Measurements from ENCODE around the gene ADSL. TPM values are rescaled to one million over a fixed set of nuclear protein-coding genes. Genes with fewer than 3 reads are reported as not detected.

ADSL gene
- total RNA-seq, 1 donor from 2014 or later, result 153 TPM

GRCh38 chr22:40324468-40325305 lies 21.6 kb upstream of the ADSL start:
- Histone ChIP-seq H3K4me3 (ENCODE audit: low read depth, low read length) (no peak overlapping the region), H3K27me3 (ENCODE audit: control insufficient read depth, insufficient read depth, low read length) (no peaks in the 10 kb centered on the region), H3K36me3 (ENCODE audit: control insufficient read depth, insufficient read depth, low read length) (no peaks in the 10 kb centered on the region)
- DNase-seq (ENCODE audit: low read depth), result no peak
- TF ChIP-seq CTCF (IDR thresholded peaks at IDR 0.05; ENCODE audit: insufficient read depth, low read length, poor library complexity, severe bottlenecking), result no peak

DNA sequence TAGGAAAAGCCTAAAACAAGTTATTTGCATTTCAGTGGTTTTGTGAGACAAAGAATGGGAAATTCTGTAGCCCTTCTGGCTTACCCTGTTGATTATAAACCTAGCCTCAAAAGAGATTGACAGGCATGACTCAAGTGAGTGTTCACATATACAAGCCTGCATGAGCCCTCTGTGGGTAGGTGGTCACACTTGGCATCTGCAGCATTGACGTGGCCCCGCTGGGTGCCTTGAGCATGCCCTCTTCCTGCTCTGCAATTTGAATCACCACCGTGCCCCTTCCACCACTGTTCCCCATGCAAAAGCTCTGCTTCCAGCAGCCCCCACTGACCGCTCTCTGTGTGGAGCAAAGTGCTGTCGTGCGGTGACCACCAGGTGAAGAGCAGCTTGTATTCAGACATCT lies 21.0 kb upstream of the ADSL start:
- H3K27me3 ChIP-seq (ENCODE audit: control insufficient read depth, insufficient read depth, low read length), result no peaks in the 10 kb centered on the region
- H3K4me3 ChIP-seq (ENCODE audit: low read depth, low read length), result no peak overlapping the region
- no peaks in the 10 kb centered on the region for H3K36me3 ChIP-seq (ENCODE audit: control insufficient read depth, insufficient read depth, low read length)
- no peak for TF ChIP-seq CTCF (IDR thresholded peaks at IDR 0.05; ENCODE audit: insufficient read depth, low read length, poor library complexity, severe bottlenecking)
- DNase-seq (ENCODE audit: low read depth), result no peak

GRCh38 chr22:40326905-40327735 lies 19.2 kb upstream of the ADSL start:
- H3K36me3 ChIP-seq (ENCODE audit: control insufficient read depth, insufficient read depth, low read length), result no peaks in the 10 kb centered on the region
- DNase-seq (ENCODE audit: low read depth), result no peak
- no peak overlapping the region for H3K4me3 ChIP-seq (ENCODE audit: low read depth, low read length)
- TF ChIP-seq CTCF (IDR thresholded peaks at IDR 0.05; ENCODE audit: insufficient read depth, low read length, poor library complexity, severe bottlenecking), result no peak
- H3K27me3 ChIP-seq (ENCODE audit: control insufficient read depth, insufficient read depth, low read length), result no peaks in the 10 kb centered on the region

DNA sequence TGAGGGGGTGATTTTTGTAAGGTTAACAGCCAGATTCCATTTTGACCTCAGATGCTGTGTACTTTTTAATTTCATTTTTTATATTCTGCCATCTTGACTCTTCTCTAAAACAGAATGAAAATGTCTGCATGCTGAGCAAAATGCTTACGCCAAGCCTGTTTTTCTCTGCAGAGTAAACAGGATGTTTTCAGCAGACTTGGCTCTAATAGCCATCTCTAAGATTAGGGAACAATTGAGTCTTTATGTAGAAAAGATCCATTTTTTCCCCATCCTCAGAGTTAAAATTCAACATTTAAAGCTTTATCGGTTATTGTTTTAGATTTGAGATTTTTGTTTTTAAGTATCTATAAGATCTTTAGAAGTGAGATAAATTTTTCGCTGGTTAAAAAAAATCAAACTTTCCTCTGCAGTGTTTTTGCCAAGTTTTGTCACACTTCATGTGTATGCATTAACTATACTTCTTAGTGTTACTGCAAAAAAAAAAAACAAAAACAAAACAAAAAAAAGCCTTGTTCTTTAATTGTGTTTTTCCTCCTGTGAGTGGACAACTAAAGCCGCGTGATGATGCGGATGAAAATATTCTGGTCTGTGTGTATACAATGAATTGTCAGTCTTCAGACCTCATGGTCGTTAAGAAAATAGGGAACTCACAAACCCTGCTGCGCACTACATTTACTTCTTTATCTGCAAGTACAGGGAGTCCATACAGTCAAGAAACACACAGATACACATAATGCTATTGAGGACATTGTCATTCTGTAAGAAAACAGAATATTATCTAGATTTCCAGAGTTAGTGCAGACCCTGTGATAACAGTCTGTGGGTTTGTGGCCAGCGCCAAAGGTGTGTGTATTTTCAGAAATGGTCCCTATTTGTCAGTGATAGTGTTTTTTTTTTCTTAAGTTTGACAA lies 17.5 kb upstream of the ADSL start:
- Histone ChIP-seq H3K36me3 (ENCODE audit: control insufficient read depth, insufficient read depth, low read length) (no peaks in the 10 kb centered on the region), H3K4me3 (ENCODE audit: low read depth, low read length) (no peak overlapping the region), H3K27me3 (ENCODE audit: control insufficient read depth, insufficient read depth, low read length) (no peaks in the 10 kb centered on the region)
- DNase-seq (ENCODE audit: low read depth), result no peak
- TF ChIP-seq CTCF (IDR thresholded peaks at IDR 0.05; ENCODE audit: insufficient read depth, low read length, poor library complexity, severe bottlenecking), result no peak

GRCh38 chr22:40329466-40329865 lies 16.8 kb upstream of the ADSL start:
- Histone ChIP-seq H3K36me3 (ENCODE audit: control insufficient read depth, insufficient read depth, low read length) (no peaks in the 10 kb centered on the region), H3K4me3 (ENCODE audit: low read depth, low read length) (no peak overlapping the region), H3K27me3 (ENCODE audit: control insufficient read depth, insufficient read depth, low read length) (no peaks in the 10 kb centered on the region)
- DNase-seq (ENCODE audit: low read depth), result no peak
- no peak for TF ChIP-seq CTCF (IDR thresholded peaks at IDR 0.05; ENCODE audit: insufficient read depth, low read length, poor library complexity, severe bottlenecking)

Measured in kidney epithelial cell (primary cell).